Endodermal cell (in vitro differentiated cells): Measurements from ENCODE around the gene TASOR2. TPM values are rescaled to one million over a fixed set of nuclear protein-coding genes. Genes with fewer than 3 reads are reported as not detected.

Experiments
- DNase-seq: peaks from one replicate; pipeline ENCODE4 v3.0.0-alpha.2; 2017
- H3K27ac ChIP-seq: 2 replicates; pipeline ENCODE4 v1.5.1; 2013; ENCODE audit warnings: mild to moderate bottlenecking, low read depth, low read length, moderate library complexity
- H3K27me3 ChIP-seq: 2 replicates; pipeline ENCODE4 v1.6.1; 2013; ENCODE audit warnings: mild to moderate bottlenecking, low read length, moderate library complexity; ENCODE audit not compliant: insufficient read depth, control insufficient read depth, poor library complexity, severe bottlenecking
- H3K36me3 ChIP-seq: 2 replicates; pipeline ENCODE4 v1.7.0; 2013; ENCODE audit warnings: mild to moderate bottlenecking, low read length, moderate library complexity; ENCODE audit not compliant: control insufficient read depth, insufficient read depth
- H3K4me1 ChIP-seq: one replicate; pipeline ENCODE4 v1.7.0; 2013; ENCODE audit warnings: low read length; ENCODE audit not compliant: control insufficient read depth, insufficient read depth
- H3K4me3 ChIP-seq: 2 replicates; pipeline ENCODE4 v1.5.1; 2013; ENCODE audit warnings: mild to moderate bottlenecking, low read length, moderate library complexity
- H3K9ac ChIP-seq: 2 replicates; pipeline ENCODE4 v1.6.1; 2013; ENCODE audit warnings: mild to moderate bottlenecking, low read length, moderate library complexity; ENCODE audit not compliant: poor library complexity, severe bottlenecking; ENCODE audit errors: extremely low read depth
- H3K9me3 ChIP-seq: 2 replicates; pipeline ENCODE4 v1.6.1; 2013; ENCODE audit warnings: mild to moderate bottlenecking, low read length, moderate library complexity; ENCODE audit not compliant: control insufficient read depth
- H3K27ac Mint-ChIP-seq: 2 replicates; pipeline ENCODE4 v1.8.0; 2020; ENCODE audit warnings: mixed read lengths
- H3K27me3 Mint-ChIP-seq: 2 replicates; pipeline ENCODE4 v1.8.0; 2021; ENCODE audit warnings: mild to moderate bottlenecking, mixed read lengths; ENCODE audit not compliant: insufficient read depth
- H3K36me3 Mint-ChIP-seq: 2 replicates; pipeline ENCODE4 v1.8.0; 2020; ENCODE audit warnings: low read depth, mixed read lengths
- H3K4me1 Mint-ChIP-seq: 2 replicates; pipeline ENCODE4 v1.8.0; 2020; ENCODE audit warnings: mixed read lengths
- H3K4me3 Mint-ChIP-seq: 2 replicates; pipeline ENCODE4 v1.8.0; 2020; ENCODE audit warnings: mild to moderate bottlenecking, moderate library complexity, mixed read lengths
- H3K9me3 Mint-ChIP-seq: 2 replicates; pipeline ENCODE4 v1.8.0; 2020; ENCODE audit warnings: mild to moderate bottlenecking, mixed read lengths
- WGBS, 2 experiments: methylation state at CpG; one replicate each; pipeline versions ENCODE4 v1.1.5 to v1.1.7; 2013; ENCODE audit warnings: missing lambda C conversion rate in 2 of 2, mixed read lengths in 1 of 2; ENCODE audit not compliant: insufficient coverage in 1 of 2, insufficient read length in 1 of 2; 5-methylcytosine and 5-hydroxymethylcytosine counted together
- total RNA-seq, 2 donors: library from RNA; stranded (reverse); fragmentation: NEBNext Ultra II Directional in 1 of 2; extraction: Animal tissue kit (Norgen Biotek cat#: 25700) in 1 of 2; gene quantifications; 2 replicates in 1 of 2; 3 replicates in 1 of 2; pipeline ENCODE4 v1.2.1, GENCODE V29; 2021
- TF ChIP-seq, protein P1 (sequence below): fragments of 200-600 bp; sonication (generic); conservative IDR thresholded peaks from 2 replicates; pipeline ENCODE4 v1.5.0; 2021; ENCODE audit warnings: antibody characterized with exemption, mild to moderate bottlenecking

Gene TASOR2
- total RNA-seq, 2 donors from 2014 or later, result 47.1 to 53.0 TPM

DNA sequence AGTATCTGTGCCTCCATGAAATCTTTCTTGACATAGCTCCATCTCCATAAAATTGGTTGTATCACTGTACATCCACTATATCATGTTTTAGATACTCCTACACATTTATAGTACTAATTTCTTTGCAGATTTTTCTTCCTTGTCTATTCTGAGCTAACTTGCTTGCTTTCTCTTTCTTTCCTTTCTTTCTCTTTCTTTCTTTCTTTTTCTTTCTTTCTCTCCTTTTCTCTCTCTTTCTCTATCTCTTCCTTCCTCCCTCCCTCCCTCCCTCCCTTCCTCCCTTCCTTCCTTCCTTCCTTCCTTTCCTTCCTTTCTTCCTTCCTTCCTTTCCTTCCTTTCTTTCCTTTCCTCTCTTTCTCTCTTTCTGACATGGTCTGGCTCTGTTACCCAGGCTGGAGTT is 23.7 kb downstream of the TASOR2 start:
- Mint-ChIP-seq H3K4me3 (no peak overlapping the region), H3K36me3 (no peaks in the 10 kb centered on the region), H3K27me3 (no peaks in the 10 kb centered on the region), H3K4me1 (peaks cover 7% of the 10 kb centered on the region), H3K9me3 (no peaks in the 10 kb centered on the region), H3K27ac (no peak overlapping the region)
- Histone ChIP-seq H3K27me3 (no peaks in the 10 kb centered on the region), H3K27ac (no peak overlapping the region), H3K36me3 (no peaks in the 10 kb centered on the region), H3K4me3 (no peak overlapping the region), H3K4me1 (no peaks in the 10 kb centered on the region), H3K9me3 (no peaks in the 10 kb centered on the region), H3K9ac (no peak overlapping the region)
- TF ChIP-seq, protein P1, sequence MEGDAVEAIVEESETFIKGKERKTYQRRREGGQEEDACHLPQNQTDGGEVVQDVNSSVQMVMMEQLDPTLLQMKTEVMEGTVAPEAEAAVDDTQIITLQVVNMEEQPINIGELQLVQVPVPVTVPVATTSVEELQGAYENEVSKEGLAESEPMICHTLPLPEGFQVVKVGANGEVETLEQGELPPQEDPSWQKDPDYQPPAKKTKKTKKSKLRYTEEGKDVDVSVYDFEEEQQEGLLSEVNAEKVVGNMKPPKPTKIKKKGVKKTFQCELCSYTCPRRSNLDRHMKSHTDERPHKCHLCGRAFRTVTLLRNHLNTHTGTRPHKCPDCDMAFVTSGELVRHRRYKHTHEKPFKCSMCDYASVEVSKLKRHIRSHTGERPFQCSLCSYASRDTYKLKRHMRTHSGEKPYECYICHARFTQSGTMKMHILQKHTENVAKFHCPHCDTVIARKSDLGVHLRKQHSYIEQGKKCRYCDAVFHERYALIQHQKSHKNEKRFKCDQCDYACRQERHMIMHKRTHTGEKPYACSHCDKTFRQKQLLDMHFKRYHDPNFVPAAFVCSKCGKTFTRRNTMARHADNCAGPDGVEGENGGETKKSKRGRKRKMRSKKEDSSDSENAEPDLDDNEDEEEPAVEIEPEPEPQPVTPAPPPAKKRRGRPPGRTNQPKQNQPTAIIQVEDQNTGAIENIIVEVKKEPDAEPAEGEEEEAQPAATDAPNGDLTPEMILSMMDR, result no peak
- DNase-seq, result no peak

DNA sequence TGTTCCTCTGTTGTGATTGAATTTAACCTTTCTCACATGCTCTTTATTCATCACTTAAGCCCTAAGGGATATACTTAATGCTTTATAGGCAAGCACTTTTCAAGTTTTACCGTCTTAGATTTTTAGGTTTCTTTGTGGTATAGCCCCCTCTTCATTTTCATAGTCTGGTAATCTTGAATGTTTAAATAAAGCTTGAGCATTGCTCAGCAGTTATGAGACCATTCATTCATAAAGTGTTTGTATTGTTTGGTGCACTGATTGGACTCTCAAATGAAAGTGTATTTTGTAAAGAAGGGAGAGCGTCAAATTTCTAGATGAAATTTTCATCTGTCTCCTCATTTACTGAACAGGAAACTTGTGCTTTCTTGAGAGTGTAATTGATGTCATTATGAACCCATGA is 25.2 kb downstream of the TASOR2 start:
- Histone ChIP-seq H3K27me3 (no peaks in the 10 kb centered on the region), H3K36me3 (no peaks in the 10 kb centered on the region), H3K9me3 (no peaks in the 10 kb centered on the region), H3K9ac (no peak overlapping the region), H3K4me3 (no peak overlapping the region), H3K4me1 (no peaks in the 10 kb centered on the region), H3K27ac (no peak overlapping the region)
- Mint-ChIP-seq H3K9me3 (no peaks in the 10 kb centered on the region), H3K27ac (no peak overlapping the region), H3K36me3 (no peaks in the 10 kb centered on the region), H3K4me3 (no peak overlapping the region), H3K4me1 (peaks cover 7% of the 10 kb centered on the region), H3K27me3 (no peaks in the 10 kb centered on the region)
- 100% methylated on average over 2 of the region's 2 CpGs for WGBS, 2 experiments
- DNase-seq, result no peak
- TF ChIP-seq, protein P1, result no peak

DNA sequence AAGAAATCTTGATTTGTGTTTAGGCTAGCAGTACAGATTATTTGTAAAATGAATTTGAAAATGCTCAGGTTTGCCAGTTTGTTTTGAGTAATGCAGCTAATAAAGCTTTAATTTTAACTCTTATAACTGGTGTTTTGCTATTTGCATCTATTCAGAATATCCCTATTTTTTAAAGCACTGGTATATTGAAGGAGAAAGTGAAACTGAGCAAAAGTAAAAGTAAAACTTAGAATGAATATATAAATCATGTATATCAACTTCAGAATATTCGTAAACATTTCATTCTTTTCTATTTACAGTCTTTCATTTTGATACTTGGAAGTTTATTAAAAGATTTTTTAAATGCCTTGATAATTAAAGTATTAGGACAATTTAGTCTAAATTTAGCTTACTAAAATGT is 26.2 kb downstream of the TASOR2 start:
- Histone ChIP-seq H3K9me3 (no peaks in the 10 kb centered on the region), H3K9ac (no peak overlapping the region), H3K4me1 (no peaks in the 10 kb centered on the region), H3K36me3 (no peaks in the 10 kb centered on the region), H3K27me3 (no peaks in the 10 kb centered on the region), H3K27ac (no peak overlapping the region), H3K4me3 (no peak overlapping the region)
- no peaks in the 10 kb centered on the region for H3K36me3 Mint-ChIP-seq
- no peak overlapping the region for H3K4me3 Mint-ChIP-seq
- no peaks in the 10 kb centered on the region for H3K9me3 Mint-ChIP-seq
- DNase-seq, result no peak
- TF ChIP-seq, protein P1, result no peak
- H3K27ac Mint-ChIP-seq, result no peak overlapping the region
- WGBS, 2 experiments, result no CpG with 5 or more reads among the region's 1 CpG
- H3K4me1 Mint-ChIP-seq, result peaks cover 7% of the 10 kb centered on the region
- H3K27me3 Mint-ChIP-seq, result no peaks in the 10 kb centered on the region
